HG02759 (cell line): ENCODE results near the gene CDCP1.
"Not testable (repeated sequence)": the region's sequence is repeated elsewhere in the genome, so short reads cannot be mapped to it uniquely, and the experiment has no call there.

ENCODE experiments used
- ATAC-seq: cut with Tn5 transposase; IDR thresholded peaks from one replicate; pipeline ENCODE4 v1.9.1; 2021; ENCODE audit warnings: mild to moderate bottlenecking, moderate library complexity; ENCODE audit not compliant: unreplicated experiment

Gene CDCP1

DNA sequence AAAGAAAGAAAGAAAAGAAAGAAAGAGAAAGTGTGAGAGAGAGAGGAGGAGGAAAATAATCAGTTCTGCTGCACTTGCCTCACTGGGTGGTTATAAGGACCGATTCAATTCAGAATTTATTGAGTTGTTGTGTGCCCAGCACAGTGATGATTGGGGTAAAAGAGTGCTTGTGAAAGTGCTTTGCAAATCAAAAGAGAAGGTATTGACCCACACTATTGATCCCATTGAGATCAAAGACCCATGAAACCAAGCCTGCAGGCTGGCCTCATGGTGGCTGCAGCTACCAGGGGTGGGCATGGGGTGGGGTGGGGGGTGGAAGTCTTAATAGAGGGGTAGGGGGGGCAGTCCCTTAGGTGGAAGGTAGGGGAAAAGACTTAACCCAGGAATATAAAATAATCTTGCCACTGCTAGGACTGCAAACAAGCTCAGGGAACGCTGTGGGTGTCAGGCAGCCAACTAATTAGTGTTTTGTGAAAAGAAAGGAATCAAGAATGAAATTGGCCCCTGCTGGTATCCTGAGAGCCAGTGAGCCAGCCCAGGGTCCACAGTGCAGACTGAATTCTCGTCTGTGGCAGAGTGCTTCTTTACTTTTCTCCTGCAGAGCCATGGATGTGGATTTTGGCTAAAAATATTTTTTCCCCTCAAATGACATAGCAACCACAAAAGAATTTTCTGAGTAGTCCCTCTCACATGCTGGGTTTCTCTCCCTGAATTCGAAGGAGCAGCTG is 85.8 kb downstream of the CDCP1 start:
- ATAC-seq: no peak

GRCh38 chr3:45059132-45059531 is 87.0 kb downstream of the CDCP1 start:
- no peak for ATAC-seq

DNA sequence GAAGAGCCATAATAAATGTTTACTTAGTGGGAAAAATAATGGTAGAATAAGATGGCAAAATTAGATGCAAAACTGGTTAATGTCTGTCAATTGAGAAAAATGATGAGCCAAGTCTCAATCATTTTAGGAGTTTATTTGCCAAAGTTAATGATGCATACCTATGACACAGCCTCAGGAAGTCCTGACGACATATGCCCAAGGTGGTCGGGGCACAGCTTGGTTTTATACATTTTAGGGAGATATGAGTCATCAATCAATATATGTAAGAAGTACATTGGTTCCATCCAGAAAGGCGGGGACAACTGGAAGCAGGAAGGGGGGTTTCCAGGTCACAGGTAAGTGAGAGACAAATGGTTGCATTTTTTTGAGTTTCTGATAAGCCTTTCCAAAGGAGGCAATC is 88.6 kb downstream of the CDCP1 start:
- ATAC-seq: no peak

GRCh38 chr3:45056608-45057301 is 89.4 kb downstream of the CDCP1 start:
- ATAC-seq: no peak

DNA sequence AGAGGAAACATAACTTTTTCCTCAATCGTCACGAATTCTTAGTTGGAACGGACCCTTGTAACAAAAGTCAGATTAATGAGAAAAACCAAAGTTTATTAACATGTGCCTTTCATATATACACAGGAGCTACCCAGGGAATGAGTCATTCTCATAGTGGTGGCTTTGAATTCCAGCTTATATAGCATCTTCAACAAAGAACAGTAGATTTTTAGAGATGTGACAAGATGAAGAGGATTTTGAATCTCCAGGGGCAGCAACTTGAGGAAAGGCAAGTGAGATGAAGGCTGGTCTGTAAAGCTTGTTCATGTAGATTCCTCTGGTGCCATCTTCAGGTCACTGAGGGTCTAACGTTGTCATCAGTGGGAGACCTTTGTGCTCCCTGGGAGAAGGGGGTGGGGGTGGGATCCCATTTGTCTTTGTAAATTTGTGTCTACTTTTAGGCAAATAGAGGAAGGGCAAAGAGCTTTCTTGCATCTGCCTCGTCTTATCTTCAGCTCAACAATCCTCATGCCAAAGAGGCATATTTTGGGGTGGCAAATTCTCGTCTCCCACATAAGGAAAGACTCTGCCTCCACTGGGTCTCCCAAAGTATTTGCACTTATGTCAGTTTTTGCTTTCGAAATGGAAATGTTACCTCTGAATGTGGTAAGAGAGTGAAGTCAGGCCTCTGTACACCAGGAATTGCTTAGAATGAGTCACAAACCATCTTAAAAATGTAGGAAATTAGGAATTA is 90.6 kb downstream of the CDCP1 start:
- ATAC-seq: no peak

- ATAC-seq: no peak
These were observed 91.2 kb downstream of the CDCP1 start for GRCh38 chr3:45055032-45055410.

GRCh38 chr3:45054196-45054857 is 91.9 kb downstream of the CDCP1 start:
- ATAC-seq: no peak

DNA sequence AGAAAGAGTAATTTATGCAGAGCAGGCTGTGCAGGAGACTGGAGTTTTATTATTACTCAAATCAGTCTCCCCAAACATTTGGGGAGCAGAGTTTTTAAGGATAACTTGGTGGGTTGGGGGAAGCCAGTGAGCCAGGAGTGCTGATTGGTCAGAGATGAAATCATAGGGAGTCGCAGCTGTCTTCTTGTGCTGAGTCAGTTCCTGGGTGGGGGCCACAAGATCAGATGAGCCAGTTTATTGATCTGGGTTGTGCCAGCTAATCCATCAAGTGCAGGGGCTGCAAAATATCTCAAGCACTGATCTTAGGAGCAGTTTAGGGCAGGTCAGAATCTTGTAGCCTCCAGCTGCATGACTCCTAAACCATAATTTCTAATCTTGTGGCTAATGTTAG is 92.4 kb downstream of the CDCP1 start:
- not testable (repeated sequence) for ATAC-seq

DNA sequence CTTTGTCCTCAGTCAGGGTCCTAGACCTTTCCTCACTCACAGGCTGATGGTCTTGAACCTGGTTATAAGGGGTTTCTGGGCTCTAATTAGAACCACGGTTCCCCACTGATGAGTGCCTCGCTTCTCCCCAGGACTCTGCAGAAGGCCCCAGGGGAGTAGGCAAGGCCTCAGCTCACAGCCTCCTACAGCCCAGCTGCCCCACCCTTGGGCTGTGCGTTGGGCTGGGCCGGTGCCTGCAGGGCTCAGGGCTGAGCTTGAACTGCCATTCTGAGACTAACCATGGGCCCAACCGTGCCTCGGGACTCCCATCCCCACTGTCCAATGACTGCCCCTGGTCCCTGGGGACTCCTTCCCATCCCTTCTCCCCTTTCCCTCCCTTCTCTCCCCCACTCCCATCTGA is 94.5 kb downstream of the CDCP1 start:
- no peak for ATAC-seq

- ATAC-seq: no peak
These were observed 96.4 kb downstream of the CDCP1 start for GRCh38 chr3:45049807-45050206.

- no peak for ATAC-seq
These were observed 97.9 kb downstream of the CDCP1 start for GRCh38 chr3:45048244-45048643.

DNA sequence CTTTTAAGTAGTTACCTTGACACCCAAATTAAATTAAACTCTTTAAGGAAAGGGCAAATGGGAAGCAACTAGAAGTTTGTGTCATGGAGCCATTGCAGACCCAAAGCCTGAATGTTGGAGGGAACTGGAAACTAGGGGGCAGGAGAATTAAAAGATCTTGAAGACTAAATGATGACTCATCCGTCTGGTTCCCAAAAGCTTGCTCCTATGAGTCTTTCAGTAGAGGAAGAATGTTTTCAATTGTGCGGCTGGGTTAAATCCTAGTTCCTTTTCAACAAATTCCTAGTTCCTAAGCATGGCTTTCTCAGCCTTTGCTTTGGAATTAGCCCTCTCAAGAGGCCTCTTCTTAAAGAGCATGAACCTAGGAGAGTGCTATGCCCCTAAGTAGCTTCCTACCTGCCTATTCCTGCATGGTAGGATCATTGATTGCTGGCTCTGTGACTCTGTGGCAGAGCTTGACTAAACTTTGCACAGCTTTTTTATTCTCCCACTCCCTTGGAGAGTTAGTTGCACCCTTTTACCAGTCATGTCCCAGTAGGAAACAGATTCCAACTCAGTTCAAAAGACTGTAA is 102.4 kb downstream of the CDCP1 start:
- no peak for ATAC-seq

DNA sequence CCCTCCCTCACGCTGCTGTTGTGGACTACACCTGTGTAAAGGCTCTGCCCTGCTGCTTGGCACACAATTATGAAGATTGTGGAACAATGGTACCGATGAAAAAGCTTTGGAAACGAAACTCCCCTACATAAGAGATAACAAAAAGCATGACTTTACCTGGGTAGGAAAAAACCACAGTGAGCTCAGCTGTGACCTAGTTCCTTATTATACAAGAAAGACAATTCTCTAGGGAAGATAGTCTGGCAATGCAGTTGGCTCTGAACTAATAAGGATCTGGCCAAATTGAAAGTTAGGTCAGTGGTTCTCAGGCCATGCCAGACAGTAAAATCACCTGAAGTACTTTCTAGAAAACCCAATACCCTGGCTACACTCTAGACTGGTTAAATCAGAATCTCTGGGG is 104.0 kb downstream of the CDCP1 start:
- no peak for ATAC-seq

GRCh38 chr3:45041666-45042065 is 104.5 kb downstream of the CDCP1 start:
- ATAC-seq: no peak

- peak; percentile 57 for ATAC-seq
These were observed 108.3 kb downstream of the CDCP1 start for GRCh38 chr3:45037720-45038455.

DNA sequence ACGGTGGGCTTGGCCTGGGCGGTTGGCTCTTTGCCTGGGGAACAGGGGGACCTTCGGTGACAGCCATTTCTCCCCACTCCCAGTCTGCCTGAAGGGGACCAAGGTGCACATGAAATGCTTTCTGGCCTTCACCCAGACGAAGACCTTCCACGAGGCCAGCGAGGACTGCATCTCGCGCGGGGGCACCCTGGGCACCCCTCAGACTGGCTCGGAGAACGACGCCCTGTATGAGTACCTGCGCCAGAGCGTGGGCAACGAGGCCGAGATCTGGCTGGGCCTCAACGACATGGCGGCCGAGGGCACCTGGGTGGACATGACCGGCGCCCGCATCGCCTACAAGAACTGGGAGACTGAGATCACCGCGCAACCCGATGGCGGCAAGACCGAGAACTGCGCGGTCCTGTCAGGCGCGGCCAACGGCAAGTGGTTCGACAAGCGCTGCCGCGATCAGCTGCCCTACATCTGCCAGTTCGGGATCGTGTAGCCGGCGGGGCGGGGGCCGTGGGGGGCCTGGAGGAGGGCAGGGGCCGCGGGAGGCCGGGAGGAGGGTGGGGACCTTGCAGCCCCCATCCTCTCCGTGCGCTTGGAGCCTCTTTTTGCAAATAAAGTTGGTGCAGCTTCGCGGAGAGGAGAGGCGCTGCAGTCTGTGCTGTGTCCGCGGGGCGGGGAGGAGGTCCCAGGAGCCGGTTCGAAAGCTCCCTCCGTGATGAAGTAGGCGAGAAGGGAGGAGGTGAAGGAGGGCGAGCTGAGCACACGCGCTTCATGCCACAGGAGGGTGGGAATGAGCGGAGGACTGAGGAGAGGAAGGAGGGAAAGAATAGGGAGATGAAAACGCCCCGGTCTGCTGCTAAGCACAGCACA is 110.5 kb downstream of the CDCP1 start:
- no peak for ATAC-seq

DNA sequence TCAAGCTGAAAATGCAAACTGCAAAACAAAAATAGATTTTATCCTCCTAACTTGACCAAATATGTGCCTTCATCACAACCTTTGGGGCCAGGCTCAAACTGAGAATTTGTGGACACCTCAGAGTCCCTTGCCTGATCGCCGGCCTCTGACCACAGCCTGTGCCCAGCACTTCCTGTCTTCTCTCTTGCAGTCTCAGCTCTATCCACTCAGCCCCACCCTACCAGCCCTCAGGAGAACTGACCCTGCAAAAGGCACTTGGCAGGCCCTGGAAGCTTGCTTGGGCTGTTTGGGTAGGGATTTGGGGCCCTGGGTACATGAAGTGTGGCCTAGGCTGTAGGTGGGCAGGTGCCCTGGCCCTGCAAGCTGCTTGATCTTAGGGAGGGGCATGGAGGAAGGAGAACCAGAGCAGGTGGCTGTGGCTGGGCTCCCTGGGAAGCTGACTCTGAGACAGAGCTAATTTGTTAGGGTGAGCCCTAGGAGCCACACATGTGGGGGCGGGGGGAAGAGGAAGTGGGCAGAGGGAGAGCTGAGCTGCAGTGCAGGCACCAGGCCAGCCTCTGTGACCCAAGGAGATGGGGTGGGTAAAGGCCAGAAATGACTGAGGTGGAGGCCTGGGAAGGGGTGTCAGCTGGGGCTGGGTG is 111.4 kb downstream of the CDCP1 start:
- ATAC-seq: no peak

- no peak for ATAC-seq
These were observed 112.4 kb downstream of the CDCP1 start for GRCh38 chr3:45033791-45034190.
